UCSD-AML1 (cell line): ENCODE results near the gene LGR5.

Experiments
- DNase-seq: peaks from one replicate; lab custom pipeline; 2025; ENCODE audit not compliant: unreplicated experiment; lab: John Stamatoyannopoulos, UW

The LGR5 gene, protein sequence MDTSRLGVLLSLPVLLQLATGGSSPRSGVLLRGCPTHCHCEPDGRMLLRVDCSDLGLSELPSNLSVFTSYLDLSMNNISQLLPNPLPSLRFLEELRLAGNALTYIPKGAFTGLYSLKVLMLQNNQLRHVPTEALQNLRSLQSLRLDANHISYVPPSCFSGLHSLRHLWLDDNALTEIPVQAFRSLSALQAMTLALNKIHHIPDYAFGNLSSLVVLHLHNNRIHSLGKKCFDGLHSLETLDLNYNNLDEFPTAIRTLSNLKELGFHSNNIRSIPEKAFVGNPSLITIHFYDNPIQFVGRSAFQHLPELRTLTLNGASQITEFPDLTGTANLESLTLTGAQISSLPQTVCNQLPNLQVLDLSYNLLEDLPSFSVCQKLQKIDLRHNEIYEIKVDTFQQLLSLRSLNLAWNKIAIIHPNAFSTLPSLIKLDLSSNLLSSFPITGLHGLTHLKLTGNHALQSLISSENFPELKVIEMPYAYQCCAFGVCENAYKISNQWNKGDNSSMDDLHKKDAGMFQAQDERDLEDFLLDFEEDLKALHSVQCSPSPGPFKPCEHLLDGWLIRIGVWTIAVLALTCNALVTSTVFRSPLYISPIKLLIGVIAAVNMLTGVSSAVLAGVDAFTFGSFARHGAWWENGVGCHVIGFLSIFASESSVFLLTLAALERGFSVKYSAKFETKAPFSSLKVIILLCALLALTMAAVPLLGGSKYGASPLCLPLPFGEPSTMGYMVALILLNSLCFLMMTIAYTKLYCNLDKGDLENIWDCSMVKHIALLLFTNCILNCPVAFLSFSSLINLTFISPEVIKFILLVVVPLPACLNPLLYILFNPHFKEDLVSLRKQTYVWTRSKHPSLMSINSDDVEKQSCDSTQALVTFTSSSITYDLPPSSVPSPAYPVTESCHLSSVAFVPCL

GRCh38 chr12:71439613-71440344 lies at the start of gene LGR5:
Gene LGR5 (plus strand): TSS chr12:71439798. CDS start chr12:71440081, 283 bp downstream.
- no peak for DNase-seq

DNA sequence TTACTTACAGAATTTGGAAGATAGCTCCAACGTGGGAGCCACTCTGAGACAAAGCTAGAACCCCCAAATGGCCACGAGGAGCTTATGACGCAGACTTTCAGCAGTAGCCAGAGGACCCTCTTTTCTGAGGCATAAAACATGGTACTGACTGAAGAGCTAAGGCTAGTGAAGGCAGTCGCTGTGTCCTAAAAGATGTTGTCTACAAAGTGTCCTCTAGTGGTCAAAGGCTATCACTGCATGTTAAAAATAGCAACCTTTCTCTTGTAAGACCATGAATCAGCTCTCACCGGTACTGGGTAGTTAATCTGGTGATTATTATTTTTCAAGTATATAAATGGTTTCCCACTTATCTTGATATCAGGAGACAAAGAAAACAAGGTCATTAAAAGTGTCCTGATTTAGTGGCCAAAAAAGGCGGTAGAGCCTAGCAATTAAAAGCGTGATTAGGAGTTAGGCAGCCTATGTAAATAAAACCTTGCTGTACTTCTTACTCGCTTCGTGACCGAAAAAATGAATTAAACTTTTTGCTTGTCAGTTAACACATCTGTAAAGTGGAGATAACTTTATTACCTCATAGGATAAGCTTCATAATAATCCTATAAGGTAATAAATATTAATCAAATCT lies 47.0 kb upstream of the LGR5 start:
- peak; percentile 11 for DNase-seq

- DNase-seq = no peak
Measured at GRCh38 chr12:71393625-71394024, 46.0 kb upstream of the LGR5 start.

GRCh38 chr12:71397433-71397954 lies 42.1 kb upstream of the LGR5 start:
- no peak for DNase-seq

- no peak for DNase-seq
Measured at GRCh38 chr12:71399197-71399596, 40.4 kb upstream of the LGR5 start.

- no peak for DNase-seq
Measured at GRCh38 chr12:71400481-71400880, 39.1 kb upstream of the LGR5 start.

DNA sequence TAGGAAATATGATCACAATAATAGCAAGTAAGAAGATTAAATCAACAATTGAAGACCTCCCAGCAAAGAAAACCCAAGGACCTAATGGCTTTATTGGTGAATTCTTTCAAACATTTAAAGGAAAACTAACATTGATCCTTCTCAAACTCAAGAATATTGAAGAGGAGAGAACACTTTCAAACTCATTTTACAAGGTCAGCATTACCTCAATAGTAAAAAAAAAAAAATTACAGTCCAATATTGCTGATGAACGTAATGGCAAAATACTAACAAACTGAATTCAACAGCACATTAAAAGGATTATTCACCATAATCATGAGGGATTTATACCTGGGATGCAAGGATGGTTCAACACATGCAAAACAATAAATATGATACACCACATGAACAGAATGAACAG lies 33.7 kb upstream of the LGR5 start:
- no peak for DNase-seq

- DNase-seq = no peak
Measured at GRCh38 chr12:71407732-71408131, 31.9 kb upstream of the LGR5 start.

GRCh38 chr12:71410844-71411243 lies 28.8 kb upstream of the LGR5 start:
- DNase-seq = no peak

DNA sequence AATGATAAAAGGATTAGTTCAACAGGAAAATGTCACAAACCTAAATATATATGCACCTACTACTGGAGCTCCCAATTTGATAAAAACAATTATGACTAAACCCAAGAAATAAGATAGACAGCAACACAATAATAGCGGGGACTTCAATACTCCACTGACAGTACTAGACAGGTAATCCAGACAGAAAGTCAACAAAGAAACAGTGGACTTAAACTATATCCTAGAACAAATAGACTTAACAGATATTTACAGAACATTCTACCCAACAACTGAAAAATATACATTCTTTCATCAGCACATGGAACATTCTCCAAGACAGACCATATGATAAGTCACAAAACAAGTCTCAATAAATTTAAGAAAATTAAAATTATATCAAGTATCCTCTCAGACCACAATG lies 28.0 kb upstream of the LGR5 start:
- no peak for DNase-seq

GRCh38 chr12:71415336-71416231 lies 24.0 kb upstream of the LGR5 start:
- no peak for DNase-seq

- no peak for DNase-seq
Measured at GRCh38 chr12:71417181-71417580, 22.4 kb upstream of the LGR5 start.

DNA sequence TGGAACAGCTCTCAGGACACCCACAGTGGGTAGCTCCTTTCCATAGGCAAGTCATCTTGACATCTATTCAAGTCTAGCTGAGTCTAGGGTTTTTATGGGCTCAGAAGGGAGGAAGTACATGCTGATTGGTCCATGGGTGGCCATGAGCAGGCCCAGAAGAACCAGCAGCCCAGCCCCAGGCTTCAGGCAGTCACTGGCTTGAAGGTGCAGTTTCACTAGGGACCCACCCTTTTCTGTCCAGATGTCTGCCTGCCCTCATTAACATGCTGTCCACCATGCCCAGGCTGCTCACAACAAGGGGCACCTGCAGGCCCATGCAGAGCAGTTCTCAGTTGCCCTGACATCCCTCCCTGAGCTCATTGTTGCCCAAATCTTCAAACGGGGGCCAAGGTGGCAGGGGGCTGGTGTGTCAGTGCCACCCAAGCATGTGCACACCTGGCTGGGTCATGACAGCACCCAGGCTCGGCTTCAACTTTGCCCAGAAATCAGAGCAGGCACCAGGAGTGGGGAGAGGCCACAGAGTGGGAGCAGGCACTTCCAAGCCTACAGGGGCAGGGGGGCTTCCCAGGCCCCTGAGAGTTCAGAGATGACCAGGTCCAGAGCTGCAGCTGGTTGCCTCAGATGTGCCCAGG lies 18.7 kb upstream of the LGR5 start:
- no peak for DNase-seq

- no peak for DNase-seq
Measured at GRCh38 chr12:71425568-71426299, 13.9 kb upstream of the LGR5 start.

DNA sequence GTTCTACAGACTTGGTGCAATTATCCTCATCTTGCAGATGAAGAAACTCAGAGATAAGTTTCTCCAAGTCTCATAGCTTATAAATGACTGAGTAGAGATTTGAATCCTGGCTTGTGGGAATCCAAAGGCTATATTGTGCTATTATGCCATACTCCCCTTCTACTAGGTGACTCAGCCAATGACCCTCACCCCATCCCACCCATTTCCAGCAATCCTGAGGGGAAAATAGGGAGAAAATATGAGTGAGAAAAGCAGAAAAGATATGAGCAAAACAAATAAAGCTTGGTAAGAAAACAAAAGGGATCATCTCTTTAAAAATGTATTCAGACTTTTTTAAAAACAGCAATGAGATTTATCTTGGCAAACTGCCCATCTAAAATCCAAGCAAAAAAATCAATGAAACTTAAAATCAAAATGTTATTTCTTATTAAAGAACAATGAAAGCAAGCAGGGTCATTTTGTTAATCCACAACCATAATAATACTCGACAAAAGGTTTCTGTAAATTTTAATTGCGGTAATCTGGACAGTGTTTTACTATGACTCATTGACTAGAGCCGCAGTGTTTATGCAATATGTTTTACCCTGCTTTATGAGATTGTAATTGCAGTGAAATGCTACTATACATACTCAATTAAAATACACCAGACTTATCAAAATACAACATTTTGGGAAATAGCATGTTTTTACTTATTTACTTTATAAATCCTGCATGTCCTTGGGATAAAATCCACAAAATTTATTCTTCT lies 13.1 kb upstream of the LGR5 start:
- no peak for DNase-seq

GRCh38 chr12:71430756-71431155 lies 8.8 kb upstream of the LGR5 start:
- DNase-seq = no peak

DNA sequence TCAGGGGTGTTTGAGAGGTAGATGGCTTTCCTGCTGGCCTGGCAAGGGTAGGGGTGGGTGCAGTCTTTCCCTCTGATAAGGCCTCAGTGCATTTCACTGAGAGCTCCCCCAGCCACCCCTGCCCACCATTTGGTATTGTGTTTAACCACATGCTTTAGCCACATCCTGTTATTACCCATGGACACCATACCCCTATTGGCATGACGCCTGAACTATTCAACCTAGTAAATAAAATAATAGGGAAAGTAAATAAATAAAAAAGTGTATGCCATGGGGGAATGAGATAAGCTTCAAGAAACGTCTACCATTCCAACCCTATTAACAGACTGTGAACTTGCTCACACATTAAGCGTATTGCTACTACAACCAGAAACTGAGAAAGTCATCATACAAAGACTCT lies 7.6 kb upstream of the LGR5 start:
- no peak for DNase-seq

- DNase-seq = no peak
Measured at GRCh38 chr12:71432936-71433335, 6.7 kb upstream of the LGR5 start.
